ENCODE data around the gene PLSCR4.
"Not testable (repeated sequence)": the region's sequence is repeated elsewhere in the genome, so short reads cannot be mapped to it uniquely, and the experiment has no call there.

PLSCR4 gene

DNA sequence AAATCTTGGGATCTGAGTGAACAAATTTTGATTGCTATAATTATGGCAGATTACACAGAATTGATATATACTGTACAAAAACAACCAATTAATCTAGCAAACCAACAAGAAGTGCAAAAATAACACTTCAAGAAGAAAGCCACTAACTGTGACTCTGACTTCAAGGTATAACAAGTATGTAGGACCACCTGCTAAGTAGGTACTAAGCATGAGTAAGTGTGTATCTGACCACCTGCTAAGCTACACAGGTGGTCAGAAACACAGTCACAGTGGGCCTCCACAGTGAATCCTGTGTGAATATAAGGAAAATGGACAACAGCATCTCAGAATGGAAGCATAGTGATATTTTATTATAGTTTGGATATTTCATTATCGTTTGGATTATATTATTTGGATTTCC, 14.8 kb upstream of the PLSCR4 start:
- no peak for DNase-seq (ENCODE audit: low read depth)
- H3K4me3 ChIP-seq (ENCODE audit: low read depth, low read length) = no peak overlapping the region
- TF ChIP-seq, protein P1, sequence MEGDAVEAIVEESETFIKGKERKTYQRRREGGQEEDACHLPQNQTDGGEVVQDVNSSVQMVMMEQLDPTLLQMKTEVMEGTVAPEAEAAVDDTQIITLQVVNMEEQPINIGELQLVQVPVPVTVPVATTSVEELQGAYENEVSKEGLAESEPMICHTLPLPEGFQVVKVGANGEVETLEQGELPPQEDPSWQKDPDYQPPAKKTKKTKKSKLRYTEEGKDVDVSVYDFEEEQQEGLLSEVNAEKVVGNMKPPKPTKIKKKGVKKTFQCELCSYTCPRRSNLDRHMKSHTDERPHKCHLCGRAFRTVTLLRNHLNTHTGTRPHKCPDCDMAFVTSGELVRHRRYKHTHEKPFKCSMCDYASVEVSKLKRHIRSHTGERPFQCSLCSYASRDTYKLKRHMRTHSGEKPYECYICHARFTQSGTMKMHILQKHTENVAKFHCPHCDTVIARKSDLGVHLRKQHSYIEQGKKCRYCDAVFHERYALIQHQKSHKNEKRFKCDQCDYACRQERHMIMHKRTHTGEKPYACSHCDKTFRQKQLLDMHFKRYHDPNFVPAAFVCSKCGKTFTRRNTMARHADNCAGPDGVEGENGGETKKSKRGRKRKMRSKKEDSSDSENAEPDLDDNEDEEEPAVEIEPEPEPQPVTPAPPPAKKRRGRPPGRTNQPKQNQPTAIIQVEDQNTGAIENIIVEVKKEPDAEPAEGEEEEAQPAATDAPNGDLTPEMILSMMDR (IDR thresholded peaks at IDR 0.05; ENCODE audit: control insufficient read depth, extremely low read depth, insufficient read depth) = no peak

DNA sequence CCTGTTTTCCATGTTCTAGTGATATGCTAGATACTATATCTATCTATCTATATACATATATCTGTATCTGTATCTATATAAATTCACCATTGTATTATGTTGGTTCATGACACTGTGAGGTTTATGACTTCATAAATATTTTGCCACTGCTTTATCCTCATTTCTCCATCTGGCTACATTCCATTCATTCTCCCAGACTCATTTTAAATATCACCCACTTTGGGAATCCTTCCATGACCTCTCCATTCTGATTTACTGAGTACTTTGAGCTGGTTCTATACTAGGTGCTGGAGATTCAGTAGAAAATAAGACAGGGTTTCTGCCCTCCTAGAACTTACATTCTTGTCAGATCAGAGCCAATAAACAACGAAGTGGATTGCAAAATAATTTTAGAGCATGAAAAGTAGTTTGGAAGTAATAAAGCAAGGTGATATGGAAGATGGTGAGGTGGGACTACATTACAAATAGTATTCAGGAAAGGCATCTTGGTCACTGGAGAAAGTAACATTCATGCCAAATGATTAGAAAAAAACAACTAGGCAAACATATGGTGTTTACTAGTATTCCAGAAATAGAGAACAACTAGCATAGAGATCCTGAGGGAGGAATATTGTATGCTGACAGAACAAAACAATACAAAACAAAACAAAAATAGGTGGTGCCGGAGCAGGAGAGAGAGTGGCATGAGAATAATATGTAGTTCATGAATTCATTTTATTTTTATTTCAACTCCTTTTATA, 11.6 kb upstream of the PLSCR4 start:
- TF ChIP-seq, protein P1 (IDR thresholded peaks at IDR 0.05; ENCODE audit: control insufficient read depth, extremely low read depth, insufficient read depth) = no peak
- DNase-seq (ENCODE audit: low read depth) = no peak
- H3K4me3 ChIP-seq (ENCODE audit: low read depth, low read length) = no peak overlapping the region

GRCh38 chr3:146259880-146260589, 9.1 kb upstream of the PLSCR4 start:
- H3K4me3 ChIP-seq (ENCODE audit: low read depth, low read length) = no peak overlapping the region
- no peak for DNase-seq (ENCODE audit: low read depth)
- TF ChIP-seq, protein P1 (IDR thresholded peaks at IDR 0.05; ENCODE audit: control insufficient read depth, extremely low read depth, insufficient read depth) = no peak

DNA sequence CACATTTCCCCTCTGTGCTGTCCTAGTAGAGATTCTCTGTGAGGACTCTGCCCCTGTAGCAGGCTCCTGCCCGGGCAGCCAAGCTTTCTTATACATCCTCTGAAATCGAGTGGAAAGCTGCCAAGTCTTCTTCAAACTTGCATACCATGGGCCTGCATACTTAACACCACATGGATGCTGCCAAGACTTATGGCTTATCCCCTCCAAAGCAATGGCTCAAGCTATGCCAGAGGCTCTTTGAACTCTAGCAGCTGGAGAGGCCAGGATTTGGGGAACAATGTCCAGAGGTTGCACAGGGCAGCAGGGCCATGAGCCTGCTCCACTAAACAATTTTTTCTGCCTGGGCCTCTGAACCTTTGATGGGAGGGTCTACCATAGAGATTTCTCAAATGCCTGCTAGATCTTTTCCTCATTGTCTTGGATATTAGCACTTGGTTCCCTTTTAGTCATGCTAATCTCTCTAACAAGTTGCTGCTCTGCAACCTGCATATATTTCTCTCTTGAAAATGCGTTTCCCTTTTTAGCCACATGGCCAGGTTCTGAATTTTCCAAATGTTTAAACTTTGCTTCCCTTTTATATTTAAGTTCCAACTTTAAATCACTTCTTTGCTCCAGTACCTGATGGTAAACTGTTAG, 6.1 kb upstream of the PLSCR4 start:
- no peak overlapping the region for H3K4me3 ChIP-seq (ENCODE audit: low read depth, low read length)
- TF ChIP-seq, protein P1 (IDR thresholded peaks at IDR 0.05; ENCODE audit: control insufficient read depth, extremely low read depth, insufficient read depth) = no peak
- no peak for DNase-seq (ENCODE audit: low read depth)

GRCh38 chr3:146252445-146252844, 1.5 kb upstream of the PLSCR4 start:
- DNase-seq (ENCODE audit: low read depth); H3K4me3 ChIP-seq (ENCODE audit: low read depth, low read length): not testable (repeated sequence)

GRCh38 chr3:146249921-146250320, 984 bp downstream of the PLSCR4 start:
- no peak overlapping the region for H3K4me3 ChIP-seq (ENCODE audit: low read depth, low read length)
- no peak for DNase-seq (ENCODE audit: low read depth)
- TF ChIP-seq, protein P1 (IDR thresholded peaks at IDR 0.05; ENCODE audit: control insufficient read depth, extremely low read depth, insufficient read depth) = no peak

DNA sequence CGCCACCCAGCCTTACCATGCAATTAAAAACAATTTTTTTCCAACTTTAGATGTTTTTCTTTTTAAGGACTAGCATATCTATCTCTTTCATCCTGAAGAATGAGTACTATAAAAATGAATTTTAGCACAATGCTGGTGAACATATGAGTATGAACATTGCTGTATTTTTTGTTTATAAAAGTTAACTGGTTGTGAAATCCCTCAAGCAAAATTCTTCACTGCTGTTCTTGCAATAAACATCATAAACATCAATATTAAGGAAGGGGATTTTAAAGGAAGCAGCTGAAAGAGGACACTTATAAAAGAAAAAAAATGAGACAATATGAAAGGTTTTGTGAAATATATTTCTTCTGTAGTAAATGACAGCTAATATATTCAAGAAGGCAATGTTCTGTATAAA, 3.0 kb downstream of the PLSCR4 start:
- TF ChIP-seq, protein P1 (IDR thresholded peaks at IDR 0.05; ENCODE audit: control insufficient read depth, extremely low read depth, insufficient read depth) = no peak
- no peak overlapping the region for H3K4me3 ChIP-seq (ENCODE audit: low read depth, low read length)
- DNase-seq (ENCODE audit: low read depth) = no peak
